Progenitor cell of endocrine pancreas (in vitro differentiated cells): ENCODE data around the gene HECTD4. TPM values are rescaled to one million over a fixed set of nuclear protein-coding genes. Genes with fewer than 3 reads are reported as not detected.

Experiments
- DNase-seq: peaks from one replicate; pipeline ENCODE4 v3.0.0; 2021; ENCODE audit warnings: low spot score; ENCODE audit not compliant: unreplicated experiment
- H3K27ac Mint-ChIP-seq: 2 replicates; pipeline ENCODE4 v1.8.0; 2021; ENCODE audit warnings: mild to moderate bottlenecking, moderate library complexity, mixed read lengths
- H3K27me3 Mint-ChIP-seq: 2 replicates; pipeline ENCODE4 v1.8.0; 2021; ENCODE audit warnings: mixed read lengths
- H3K36me3 Mint-ChIP-seq: 2 replicates; pipeline ENCODE4 v1.8.0; 2022; ENCODE audit warnings: mixed read lengths; ENCODE audit not compliant: insufficient read depth
- H3K4me1 Mint-ChIP-seq: 2 replicates; pipeline ENCODE4 v1.8.0; 2021; ENCODE audit warnings: low read depth, mixed read lengths
- H3K4me3 Mint-ChIP-seq: 2 replicates; pipeline ENCODE4 v1.8.0; 2021; ENCODE audit warnings: low read depth, mild to moderate bottlenecking, moderate library complexity, mixed read lengths
- H3K9me3 Mint-ChIP-seq: 2 replicates; pipeline ENCODE4 v1.8.0; 2021; ENCODE audit warnings: low read depth, mixed read lengths
- total RNA-seq: library from RNA; stranded (reverse); gene quantifications from 2 replicates; pipeline ENCODE4 v1.2.1, GENCODE V29; 2021
- TF ChIP-seq, protein P1 (sequence below): fragments of 200-600 bp; sonication (generic); IDR thresholded peaks from one replicate; pipeline ENCODE4 v1.5.0; 2021; ENCODE audit warnings: antibody characterized with exemption, mild to moderate bottlenecking; ENCODE audit not compliant: unreplicated experiment

The HECTD4 gene
- total RNA-seq, 1 donor from 2014 or later: 86.7 TPM

DNA sequence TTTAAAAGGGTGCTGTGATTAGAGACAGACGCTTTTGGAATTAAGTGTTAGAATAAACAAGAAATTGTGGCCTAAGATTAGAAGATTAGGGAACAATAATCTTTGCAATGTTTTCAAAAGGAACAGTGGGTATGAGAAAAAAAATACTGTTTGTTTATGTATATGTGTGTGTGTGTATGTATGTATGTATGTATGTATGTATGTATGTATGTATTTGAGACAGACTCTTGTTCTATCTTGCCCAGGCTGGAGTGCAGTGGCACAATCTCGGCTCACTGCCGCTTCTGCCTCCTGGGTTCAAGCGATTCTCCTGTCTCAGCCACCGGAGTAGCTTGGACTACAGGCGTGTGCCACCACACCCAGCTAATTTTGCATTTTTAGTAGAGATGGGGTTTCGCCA is 175.3 kb downstream of the HECTD4 start:
- TF ChIP-seq, protein P1, sequence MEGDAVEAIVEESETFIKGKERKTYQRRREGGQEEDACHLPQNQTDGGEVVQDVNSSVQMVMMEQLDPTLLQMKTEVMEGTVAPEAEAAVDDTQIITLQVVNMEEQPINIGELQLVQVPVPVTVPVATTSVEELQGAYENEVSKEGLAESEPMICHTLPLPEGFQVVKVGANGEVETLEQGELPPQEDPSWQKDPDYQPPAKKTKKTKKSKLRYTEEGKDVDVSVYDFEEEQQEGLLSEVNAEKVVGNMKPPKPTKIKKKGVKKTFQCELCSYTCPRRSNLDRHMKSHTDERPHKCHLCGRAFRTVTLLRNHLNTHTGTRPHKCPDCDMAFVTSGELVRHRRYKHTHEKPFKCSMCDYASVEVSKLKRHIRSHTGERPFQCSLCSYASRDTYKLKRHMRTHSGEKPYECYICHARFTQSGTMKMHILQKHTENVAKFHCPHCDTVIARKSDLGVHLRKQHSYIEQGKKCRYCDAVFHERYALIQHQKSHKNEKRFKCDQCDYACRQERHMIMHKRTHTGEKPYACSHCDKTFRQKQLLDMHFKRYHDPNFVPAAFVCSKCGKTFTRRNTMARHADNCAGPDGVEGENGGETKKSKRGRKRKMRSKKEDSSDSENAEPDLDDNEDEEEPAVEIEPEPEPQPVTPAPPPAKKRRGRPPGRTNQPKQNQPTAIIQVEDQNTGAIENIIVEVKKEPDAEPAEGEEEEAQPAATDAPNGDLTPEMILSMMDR: no peak
- H3K36me3 Mint-ChIP-seq: peaks cover 18% of the 10 kb centered on the region
- no peaks in the 10 kb centered on the region for H3K4me1 Mint-ChIP-seq
- H3K27ac Mint-ChIP-seq: no peak overlapping the region
- no peaks in the 10 kb centered on the region for H3K27me3 Mint-ChIP-seq
- H3K4me3 Mint-ChIP-seq: no peak overlapping the region
- DNase-seq: no peak
- no peaks in the 10 kb centered on the region for H3K9me3 Mint-ChIP-seq

DNA sequence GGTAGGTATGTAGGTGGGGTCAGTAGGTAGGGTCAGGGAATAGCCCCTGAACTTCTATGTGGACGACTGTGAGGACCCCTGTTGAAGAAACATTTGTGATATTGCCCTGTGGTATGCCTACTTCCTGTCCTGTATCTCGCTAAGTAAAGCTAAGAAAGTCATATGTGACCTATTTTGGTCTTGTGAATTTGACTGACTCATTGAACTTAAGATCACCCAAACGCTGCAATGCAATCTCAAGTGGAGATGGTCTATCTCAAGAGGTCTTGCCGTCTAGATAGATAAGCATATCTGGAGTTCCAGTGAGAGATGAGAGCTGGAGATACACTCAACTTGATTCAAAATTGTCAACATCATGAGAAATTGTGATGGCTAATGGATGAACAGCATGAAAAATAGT is 183.1 kb downstream of the HECTD4 start:
- Mint-ChIP-seq H3K27ac (no peak overlapping the region), H3K36me3 (peaks cover 20% of the 10 kb centered on the region), H3K27me3 (no peaks in the 10 kb centered on the region), H3K4me1 (no peaks in the 10 kb centered on the region), H3K4me3 (no peak overlapping the region), H3K9me3 (no peaks in the 10 kb centered on the region)
- DNase-seq: no peak
- TF ChIP-seq, protein P1: no peak

DNA sequence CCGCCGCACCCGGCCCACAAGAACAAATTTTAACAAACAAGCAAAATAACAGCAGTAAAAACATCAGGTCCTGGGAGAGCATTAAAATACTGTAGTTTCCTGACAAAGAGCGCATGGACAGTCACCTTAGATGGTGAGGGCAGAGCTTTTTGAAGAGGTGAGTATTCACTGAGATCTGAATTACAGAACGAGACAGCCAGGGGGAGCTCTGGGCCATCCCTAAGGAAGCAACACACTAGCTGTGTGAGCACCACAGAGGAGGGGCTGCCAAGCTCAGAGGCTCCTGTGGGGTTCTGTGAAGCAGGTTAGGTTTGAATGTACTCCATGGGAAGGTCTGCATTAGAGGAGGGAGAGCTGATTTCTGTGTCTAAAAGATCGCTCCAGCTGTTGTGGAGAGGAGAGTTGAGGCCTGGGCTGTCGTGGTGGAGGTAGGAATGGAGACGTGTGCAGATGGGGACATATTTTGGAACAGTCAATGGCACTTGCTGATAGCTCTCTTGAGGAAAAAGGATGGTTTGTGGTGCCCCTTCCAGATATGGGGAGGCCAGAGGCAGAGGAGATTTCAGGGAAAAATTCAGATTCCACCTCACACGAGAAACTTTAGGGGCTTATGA is 184.0 kb downstream of the HECTD4 start:
- Mint-ChIP-seq H3K27ac (peak overlapping the region; percentile 26), H3K4me1 (no peaks in the 10 kb centered on the region), H3K36me3 (peaks cover 19% of the 10 kb centered on the region), H3K4me3 (no peak overlapping the region), H3K27me3 (no peaks in the 10 kb centered on the region), H3K9me3 (no peaks in the 10 kb centered on the region)
- TF ChIP-seq, protein P1: peak; percentile 70
- peak; percentile 36 for DNase-seq

DNA sequence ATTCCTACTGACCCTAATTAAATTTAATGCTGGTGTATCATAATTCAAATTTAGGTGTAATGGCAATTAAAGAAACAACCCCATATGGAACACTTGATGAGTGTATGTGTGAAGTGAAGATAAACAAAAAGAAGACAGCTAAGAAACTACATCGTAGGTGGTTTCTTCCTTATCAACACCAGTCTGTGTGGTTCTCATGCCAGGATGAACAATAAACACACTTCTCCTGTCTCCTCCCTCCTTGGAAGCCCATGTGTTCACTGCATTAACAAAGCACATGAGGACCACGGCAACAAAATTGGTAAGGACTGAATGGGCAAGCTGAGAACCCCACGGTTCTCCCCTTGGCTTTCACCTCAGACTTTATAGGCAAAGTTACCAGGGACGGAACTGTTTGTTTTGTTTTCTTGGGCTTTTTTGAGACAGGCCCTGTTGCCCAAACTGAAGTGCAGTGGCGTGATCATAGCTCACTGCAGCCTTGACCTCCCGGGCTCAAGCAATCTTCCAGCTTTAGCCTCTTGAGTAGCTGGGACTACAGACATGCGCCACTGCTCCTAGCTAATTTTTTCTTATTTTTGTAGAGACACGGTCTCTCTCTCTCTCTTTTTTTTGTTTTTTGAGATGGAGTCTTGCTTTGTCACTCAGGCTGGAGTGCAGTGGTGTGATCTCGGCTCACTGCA is 185.9 kb downstream of the HECTD4 start:
- Mint-ChIP-seq H3K27ac (no peak overlapping the region), H3K4me1 (no peaks in the 10 kb centered on the region), H3K9me3 (no peaks in the 10 kb centered on the region), H3K27me3 (no peaks in the 10 kb centered on the region), H3K4me3 (no peak overlapping the region), H3K36me3 (peaks cover 22% of the 10 kb centered on the region)
- no peak for DNase-seq
- TF ChIP-seq, protein P1: no peak

DNA sequence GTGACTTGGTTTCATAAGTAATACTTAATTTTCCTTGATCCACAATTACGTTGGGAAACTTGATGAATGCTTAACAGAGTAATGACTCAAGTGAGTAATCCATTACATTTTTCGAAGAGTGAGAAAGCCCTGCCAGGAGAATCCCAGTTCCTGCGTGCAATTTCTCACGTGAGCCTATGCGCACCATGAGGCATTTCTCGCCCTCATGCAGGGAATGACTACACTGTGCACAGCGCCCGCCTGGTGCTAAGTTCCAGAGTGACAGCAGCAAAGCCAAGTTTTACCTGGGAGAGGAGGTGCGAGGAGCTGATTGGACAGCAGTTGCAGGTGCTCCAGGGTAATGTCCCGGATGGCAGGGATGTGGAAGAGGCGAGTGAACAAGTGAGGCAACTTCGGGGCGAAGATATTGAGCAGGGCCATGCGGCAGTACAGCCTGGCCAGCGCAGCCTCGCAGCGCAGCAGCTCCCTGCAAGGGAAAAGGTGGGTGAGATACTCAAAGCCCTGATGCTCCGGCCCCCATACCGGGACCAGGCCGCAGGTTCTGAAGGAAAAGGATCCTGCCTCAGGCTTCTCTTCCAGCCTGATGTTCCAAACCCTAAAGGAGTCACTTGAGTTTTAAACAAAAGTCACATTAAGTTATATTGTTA is 187.5 kb downstream of the HECTD4 start:
- Mint-ChIP-seq H3K27me3 (no peaks in the 10 kb centered on the region), H3K4me3 (no peak overlapping the region), H3K9me3 (no peaks in the 10 kb centered on the region), H3K36me3 (peaks cover 22% of the 10 kb centered on the region), H3K27ac (no peak overlapping the region), H3K4me1 (no peaks in the 10 kb centered on the region)
- DNase-seq: no peak
- TF ChIP-seq, protein P1: no peak
